ENCODE data around the gene C6.

GRCh38 chr5:41252036-41252435 lies 38.7 kb upstream of the C6 start:
- no peak for TF ChIP-seq POLR2AphosphoS5 (IDR thresholded peaks at IDR 0.05)
- no peak for TF ChIP-seq POLR2A (IDR thresholded peaks at IDR 0.05; ENCODE audit: low read depth)
- TF ChIP-seq CTCF (IDR thresholded peaks at IDR 0.05), result no peak
